K562 (cell line): ENCODE measurements around the gene CFAP97D2.

ENCODE experiments used
- CTBP1 ChIP-seq: fragments of 450-650 bp; IDR thresholded peaks from 2 replicates; pipeline ENCODE4 v1.6.1; 2016; ENCODE audit warnings: borderline replicate concordance
- ESRRB ChIP-seq: fragments of 250-450 bp; sonication (Bioruptor Pico); IDR thresholded peaks from 2 replicates; pipeline ENCODE4 v1.5.0; 2020; ENCODE audit warnings: mild to moderate bottlenecking, moderate library complexity, borderline replicate concordance
- MAX ChIP-seq: sonication (generic); formaldehyde crosslinking; IDR thresholded peaks from 2 replicates; pipeline ENCODE4 v1.9.0; 2022; ENCODE audit warnings: mild to moderate bottlenecking, missing genetic modification reagents
- RCOR1 ChIP-seq, 2 experiments: IDR thresholded peaks; 2 replicates each; pipeline ENCODE4 v1.6.1; 2012; ENCODE audit warnings: low read depth in 2 of 2, low read length in 2 of 2, borderline replicate concordance in 1 of 2, improper control_type of control experiment in 1 of 2
- SIRT6 ChIP-seq: IDR thresholded peaks from one replicate; pipeline ENCODE4 v1.6.1; 2012; ENCODE audit warnings: low read depth, mild to moderate bottlenecking, control low read depth, inconsistent platforms, low read length, moderate library complexity
- TBL1XR1 ChIP-seq, 2 experiments: IDR thresholded peaks; 2 replicates each; pipeline ENCODE4 v1.6.1; 2012; ENCODE audit warnings: improper control_type of control experiment in 2 of 2, low read length in 2 of 2, mild to moderate bottlenecking in 1 of 2
- TGIF2 ChIP-seq: sonication (generic); formaldehyde crosslinking; IDR thresholded peaks from 2 replicates; pipeline ENCODE4 v1.8.1; 2022; ENCODE audit warnings: mild to moderate bottlenecking, missing genetic modification reagents, moderate library complexity
- ZBTB1 ChIP-seq: sonication (generic); formaldehyde crosslinking; IDR thresholded peaks from 2 replicates; pipeline ENCODE4 v1.8.1; 2023; ENCODE audit warnings: missing genetic modification reagents, low read depth, mild to moderate bottlenecking, borderline replicate concordance
- ZBTB40 ChIP-seq, 2 experiments: fragments of 450-650 bp in 1 of 2; sonication (generic) in 1 of 2; formaldehyde crosslinking in 1 of 2; IDR thresholded peaks; 2 replicates each; pipeline versions ENCODE4 v1.7.1 to v1.9.0; 2016 to 2022; ENCODE audit warnings: inconsistent platforms in 1 of 2, mild to moderate bottlenecking in 1 of 2, missing genetic modification reagents in 1 of 2

GRCh38 chr13:114208134-114208533 is 29.1 kb downstream of the CFAP97D2 start:
- no peak for TF ChIP-seq RCOR1 (IDR thresholded peaks at IDR 0.05; ENCODE audit: borderline replicate concordance in 1 of 2, low read depth in 2 of 2, low read length in 2 of 2)
- TF ChIP-seq TBL1XR1 (IDR thresholded peaks at IDR 0.05; ENCODE audit: low read length in 2 of 2) = no peak
- no peak for TF ChIP-seq MAX (CRISPR knock-in tag)
- no peak for TF ChIP-seq TGIF2
- no peak for TF ChIP-seq ZBTB1 (CRISPR knock-in tag)
- no peak for TF ChIP-seq SIRT6
- no peak for TF ChIP-seq ZBTB40 (IDR thresholded peaks at IDR 0.05)
- TF ChIP-seq ZBTB40 (CRISPR knock-in tag; IDR thresholded peaks at IDR 0.05) = no peak
- TF ChIP-seq CTBP1 = no peak
- no peak for TF ChIP-seq ESRRB (CRISPR knock-in tag)
